Motor neuron (in vitro differentiated cells): ENCODE measurements around the gene B3GNT3. TPM values are rescaled to one million over a fixed set of nuclear protein-coding genes. Genes with fewer than 3 reads are reported as not detected.
"Not testable (repeated sequence)": the region's sequence is repeated elsewhere in the genome, so short reads cannot be mapped to it uniquely, and the experiment has no call there.

ENCODE experiments used
- ATAC-seq, 8 experiments: fragments of 200-7000 bp; cut with Tn5 transposase; replicated peaks in 6 of 8; 2 replicates each; pipeline ENCODE4 v1.8.0; 2021; ENCODE audit warnings: mild to moderate bottlenecking in 8 of 8, moderate library complexity in 8 of 8
- H3K27ac ChIP-seq, 2 donors: fragments of 250-450 bp; sonication (Bioruptor Pico); 2 replicates each; pipeline ENCODE4 v1.9.0; 2021; ENCODE audit warnings: antibody characterized with exemption in 2 of 2, mild to moderate bottlenecking in 2 of 2, moderate library complexity in 1 of 2
- H3K4me1 ChIP-seq, 2 donors: fragments of 250-450 bp; sonication (Bioruptor Pico); replicated peaks in 1 of 2; 2 replicates each; pipeline ENCODE4 v1.6.1; 2021; ENCODE audit warnings: antibody characterized with exemption in 2 of 2, mild to moderate bottlenecking in 2 of 2, moderate library complexity in 1 of 2
- H3K4me3 ChIP-seq, 5 donors: fragments of 250-450 bp; sonication (Bioruptor Pico); 2 replicates each; pipeline ENCODE4 v1.9.0; 2021; ENCODE audit warnings: antibody characterized with exemption in 5 of 5, mild to moderate bottlenecking in 5 of 5, moderate library complexity in 4 of 5
- whole genome bisulfite sequencing, 10 experiments: fragments of 450-650 bp; shearing (Covaris generic); methylation state at CpG; one replicate each; pipeline ENCODE4 v1.0.0; 2022; 5-methylcytosine and 5-hydroxymethylcytosine counted together
- in situ Hi-C, 9 experiments: fragments of 400-800 bp; cut with MboI; loops; one replicate each; pipeline ENCODE4 v1.15.0; 2021; ENCODE audit warnings: low sequenced_read_pairs in 9 of 9, low pct_unique_long_range_greater_than_20kb in 2 of 9; ENCODE audit not compliant: unreplicated experiment in 9 of 9
- total RNA-seq, 8 experiments: library from RNA; unstranded; fragments of 300-600 nt; gene quantifications; 2 replicates each; pipeline versions ENCODE4 v1.2.3 to v1.2.4, GENCODE V29; 2022

The B3GNT3 gene
- total RNA-seq, 8 experiments from 2014 or later = 0.09 to 2.7 (median 1.2) TPM; not detected in 2

DNA sequence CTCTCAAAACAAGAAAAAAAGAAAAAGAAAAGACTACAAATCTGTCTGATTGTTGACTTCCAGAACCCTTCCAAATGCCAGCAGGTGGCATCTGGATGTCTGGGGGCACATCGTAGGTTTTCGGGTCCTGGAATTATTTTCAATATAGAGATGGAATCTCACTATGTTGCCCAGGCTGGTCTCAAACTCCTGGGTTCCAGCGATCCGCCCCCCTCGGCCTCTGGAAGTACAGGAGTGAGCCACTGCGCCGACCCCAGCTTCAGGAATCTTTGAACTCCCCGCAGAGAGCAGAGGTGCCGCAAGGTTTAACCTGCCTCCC, 567 bp upstream of the B3GNT3 start:
- WGBS, 10 experiments = 27 to 87% (median 53%) methylated on average over 2 to 6 of the region's 9 CpGs; no CpG with 5 or more reads in 5 of the 10 experiments
- H3K4me1 ChIP-seq = peaks cover 0 to 3% of the 10 kb centered on the region in 2 donors
- ATAC-seq = no peak
- no peak overlapping the region for H3K4me3 ChIP-seq
- in situ Hi-C loops = no loop called here
- H3K27ac ChIP-seq = no peak overlapping the region

DNA sequence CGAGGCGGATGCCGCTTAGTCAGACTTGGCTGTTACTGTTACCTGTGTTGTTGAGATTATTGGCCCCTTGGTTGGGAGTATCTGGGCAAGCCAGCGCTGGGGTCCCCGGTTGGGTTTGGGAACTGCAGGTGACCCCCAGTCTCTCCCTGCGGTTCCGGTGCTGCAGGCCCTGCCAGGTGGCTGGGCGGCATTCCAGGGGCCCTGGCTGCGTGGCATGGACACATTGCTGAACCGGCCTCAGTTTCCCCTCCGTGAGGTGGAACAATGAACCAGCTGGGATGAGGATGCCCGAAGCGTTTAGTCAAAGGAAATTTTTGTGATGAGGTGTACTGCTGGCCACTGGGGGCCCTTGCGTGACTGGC, 538 bp downstream of the B3GNT3 start:
- no peak overlapping the region for H3K4me3 ChIP-seq
- WGBS, 10 experiments = 15 to 100% (median 62%) methylated on average over 1 to 5 of the region's 14 CpGs; no CpG with 5 or more reads in 5 of the 10 experiments
- peaks cover 0 to 3% of the 10 kb centered on the region in 2 donors for H3K4me1 ChIP-seq
- no peak overlapping the region for H3K27ac ChIP-seq
- no peak for ATAC-seq
- in situ Hi-C loops = no loop called here

DNA sequence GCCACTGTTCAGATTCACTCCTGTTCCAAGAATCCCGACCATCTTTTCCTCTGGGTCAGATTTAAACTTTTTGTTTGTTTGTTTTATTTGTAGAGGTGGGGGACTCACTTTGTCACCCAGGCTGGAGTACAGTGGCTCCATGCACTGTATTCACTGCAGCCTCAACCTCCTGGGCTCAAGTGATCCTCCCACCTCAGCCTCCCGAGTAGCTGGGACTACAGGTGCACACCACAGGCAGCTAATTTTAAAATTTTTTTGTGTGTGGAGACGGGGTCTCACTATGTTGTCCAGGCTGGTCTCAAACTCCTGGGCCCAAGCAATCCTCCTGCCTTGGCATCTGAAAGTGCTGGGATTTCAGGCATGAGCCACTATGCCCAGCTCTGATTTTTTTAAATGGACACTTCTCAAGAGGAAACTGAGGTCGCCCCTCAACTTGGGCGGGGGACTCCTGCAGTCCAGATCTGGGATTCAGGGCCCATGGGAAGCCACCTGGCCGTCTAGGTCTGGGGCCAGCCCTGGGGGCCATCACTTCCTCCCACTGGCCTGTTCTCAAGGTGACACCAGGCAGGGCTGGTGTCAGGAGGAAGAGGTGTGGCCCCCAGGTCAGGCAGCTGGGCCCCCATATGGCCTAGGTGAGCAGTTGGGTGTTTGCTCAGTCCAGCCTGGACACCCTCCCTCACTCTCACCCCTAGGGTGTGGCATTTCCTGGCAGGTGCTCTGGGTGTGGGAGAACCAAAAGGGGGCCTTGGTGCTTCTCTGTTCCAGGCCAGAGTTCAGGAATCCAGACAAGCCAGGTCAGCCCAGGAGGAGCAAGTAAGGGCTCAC, 1.3 kb downstream of the B3GNT3 start:
- peaks cover 0 to 3% of the 10 kb centered on the region in 2 donors for H3K4me1 ChIP-seq
- 27 to 58% (median 50%) methylated on average over 2 to 4 of the region's 6 CpGs; no CpG with 5 or more reads in 6 of the 10 experiments for WGBS, 10 experiments
- ATAC-seq = no peak
- in situ Hi-C loops = no loop called here
- no peak overlapping the region for H3K27ac ChIP-seq
- no peak overlapping the region for H3K4me3 ChIP-seq

DNA sequence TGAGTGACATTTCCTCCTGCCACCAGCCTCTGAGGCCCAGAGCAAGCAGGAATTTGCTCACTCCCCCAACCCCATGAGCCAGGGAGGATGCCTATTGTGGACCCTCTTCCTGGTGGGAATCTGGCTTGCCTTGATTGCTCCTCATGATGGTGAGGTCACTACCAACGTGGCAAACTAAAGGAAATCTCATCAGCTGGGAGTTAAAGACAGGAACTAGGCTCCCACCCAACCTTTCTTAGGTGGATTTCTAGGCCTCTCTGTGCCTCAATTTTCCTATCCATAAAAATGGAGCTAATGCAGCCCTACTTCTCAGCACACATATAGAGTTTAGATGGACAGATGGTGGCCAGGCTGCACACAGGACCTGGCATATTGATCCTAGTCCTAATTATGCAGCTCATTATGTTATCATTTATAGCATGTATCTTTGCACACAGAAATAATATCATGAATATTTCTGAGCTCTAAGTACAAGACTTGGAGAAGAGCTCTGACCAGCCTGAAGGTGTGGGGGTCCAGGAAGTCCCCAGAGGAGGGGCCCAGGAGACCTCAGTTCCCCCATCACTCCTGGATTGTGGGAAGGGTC, 2.0 kb downstream of the B3GNT3 start:
- in situ Hi-C loops = no loop called here
- 29 to 60% (median 38%) methylated on average over 1 of the region's 1 CpG; no CpG with 5 or more reads in 5 of the 10 experiments for WGBS, 10 experiments
- H3K4me3 ChIP-seq = no peak overlapping the region
- no peak for ATAC-seq
- H3K27ac ChIP-seq = no peak overlapping the region
- peaks cover 0 to 2% of the 10 kb centered on the region in 2 donors for H3K4me1 ChIP-seq

DNA sequence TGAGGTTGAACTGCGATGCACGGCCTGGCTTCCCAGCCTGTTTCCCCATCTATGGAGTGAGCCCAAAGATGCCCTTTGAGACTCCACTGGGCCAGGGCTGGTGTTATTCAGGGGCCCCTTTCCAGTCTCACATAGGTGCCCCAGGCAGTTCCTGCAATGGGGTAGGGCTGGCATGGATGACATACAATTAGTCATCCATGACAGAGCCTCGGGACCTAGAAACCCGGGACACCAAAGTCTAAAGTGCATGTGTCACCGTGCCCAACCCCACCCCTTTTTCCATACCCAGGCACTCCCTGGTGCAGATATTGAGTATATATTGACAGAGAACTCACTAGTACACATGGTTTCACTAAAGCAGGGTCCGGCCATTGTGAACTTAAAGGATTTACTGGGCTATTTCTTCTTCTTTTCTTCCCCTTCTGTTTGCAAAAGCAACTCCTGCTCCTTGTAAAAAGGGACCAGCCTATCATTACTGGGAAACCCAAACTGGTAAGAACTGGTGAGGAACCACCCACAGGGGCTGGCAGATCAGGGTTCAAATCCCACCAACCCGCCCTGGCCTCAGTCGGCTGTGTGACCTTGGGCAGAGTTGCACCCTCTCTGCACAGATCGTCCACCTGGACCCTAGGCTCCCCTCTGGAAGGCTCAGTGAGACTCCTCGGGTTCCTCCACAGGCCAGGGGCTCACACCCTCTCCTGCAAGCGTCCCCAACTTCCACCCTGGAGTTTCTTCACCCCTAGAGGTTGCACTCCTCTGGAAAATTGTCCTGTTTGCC, 2.7 kb downstream of the B3GNT3 start:
- H3K4me1 ChIP-seq = no peaks in the 10 kb centered on the region
- no peak overlapping the region for H3K4me3 ChIP-seq
- WGBS, 10 experiments = 30 to 80% (median 56%) methylated on average over 1 to 9 of the region's 11 CpGs; no CpG with 5 or more reads in 4 of the 10 experiments
- in situ Hi-C loops = no loop called here
- ATAC-seq = peak in 4 of 8 experiments; percentile 34 to 79 (median 70)
- no peak overlapping the region for H3K27ac ChIP-seq

DNA sequence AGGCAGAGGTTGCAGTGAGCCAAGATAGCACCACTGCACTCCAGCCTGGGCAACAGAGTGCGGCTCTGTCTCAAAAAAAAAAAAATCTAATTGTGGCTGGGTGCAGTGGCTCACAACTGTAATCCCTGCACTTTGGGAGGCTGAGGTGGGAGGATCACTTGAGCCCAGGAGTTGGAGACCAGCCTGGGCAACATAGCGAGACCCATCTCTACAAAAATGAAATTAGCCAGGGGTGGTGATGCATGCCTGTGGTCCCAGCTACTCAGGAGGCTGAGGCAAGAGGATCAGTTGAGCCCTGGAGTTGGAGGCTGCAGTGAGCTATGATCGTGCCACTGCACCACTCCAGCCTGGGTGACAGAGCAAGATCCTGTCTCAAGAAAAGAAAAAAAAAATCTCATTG, 3.7 kb downstream of the B3GNT3 start:
- ATAC-seq, H3K4me1 ChIP-seq, in situ Hi-C loops, H3K27ac ChIP-seq, H3K4me3 ChIP-seq: not testable (repeated sequence)
- 60 to 94% (median 71%) methylated on average over 1 to 3 of the region's 3 CpGs; no CpG with 5 or more reads in 5 of the 10 experiments for WGBS, 10 experiments

DNA sequence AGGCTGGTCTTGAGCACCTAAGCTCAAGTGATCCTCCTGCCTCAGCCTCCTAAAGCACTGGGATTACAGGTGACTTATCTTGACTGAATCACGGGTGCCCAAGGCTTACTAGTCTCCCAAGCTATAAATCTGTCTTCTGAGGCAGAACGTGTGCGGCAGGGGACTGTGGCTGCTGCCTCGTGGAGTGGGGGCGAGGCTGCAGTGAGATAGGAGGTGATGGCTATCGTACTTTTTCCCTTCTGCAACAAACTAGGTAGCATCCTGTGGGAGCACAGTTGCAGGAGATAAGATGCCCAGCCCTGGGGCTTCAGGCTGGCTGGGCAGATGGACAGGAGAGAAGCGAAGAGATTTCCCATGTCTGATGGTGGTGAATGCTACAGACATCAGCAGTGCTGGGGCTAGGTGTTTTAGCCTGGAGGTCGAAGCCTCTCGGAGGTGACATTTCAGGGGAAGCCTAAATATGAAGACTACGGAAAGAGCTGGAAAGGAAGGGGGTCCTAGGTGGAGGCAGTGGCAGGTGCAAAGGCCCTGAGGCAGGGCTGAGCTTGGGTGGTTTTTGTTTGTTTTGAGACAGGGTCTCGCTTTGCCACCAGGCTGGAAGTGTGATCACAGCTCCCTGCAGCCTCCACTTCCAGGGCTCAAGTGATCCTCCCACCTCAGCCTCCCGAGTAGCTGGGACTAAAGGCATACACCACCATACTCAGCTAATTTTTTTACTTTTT, 7.4 kb downstream of the B3GNT3 start:
- WGBS, 10 experiments = 38 to 90% (median 64%) methylated on average over 2 to 8 of the region's 12 CpGs; no CpG with 5 or more reads in 2 of the 10 experiments
- no peaks in the 10 kb centered on the region for H3K4me1 ChIP-seq
- H3K27ac ChIP-seq = no peak overlapping the region
- in situ Hi-C loops = no loop called here
- no peak overlapping the region for H3K4me3 ChIP-seq
- no peak for ATAC-seq

DNA sequence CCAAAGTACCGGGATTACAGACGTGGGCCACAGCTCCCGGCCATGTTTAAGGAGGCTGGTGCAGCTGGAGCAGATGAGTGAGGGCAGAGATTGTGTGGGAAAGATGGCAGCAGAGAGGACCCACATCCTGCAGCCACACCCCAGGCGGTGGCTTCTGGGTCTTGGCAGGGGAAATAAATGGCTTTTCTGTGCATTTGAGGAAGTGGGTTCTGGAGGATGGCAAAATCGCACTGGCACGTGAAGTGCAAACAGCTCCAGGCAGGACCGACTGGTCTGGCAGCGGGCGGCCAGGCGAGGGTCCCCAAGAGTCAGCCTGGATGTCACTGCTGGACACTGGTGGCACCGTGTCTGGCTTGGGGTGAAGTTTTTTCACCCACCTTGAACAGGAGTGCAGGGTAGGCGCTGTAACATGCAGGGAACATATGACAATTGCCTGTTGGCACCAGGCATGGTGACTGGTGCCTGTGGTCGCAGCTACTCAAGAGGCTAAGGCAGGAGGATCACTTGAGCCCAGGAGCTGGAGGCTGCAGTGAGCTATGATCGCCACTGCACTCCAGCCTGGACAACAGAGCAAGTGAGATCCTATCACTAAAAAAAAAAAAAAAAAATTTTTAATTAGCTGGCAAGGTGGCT, 8.4 kb downstream of the B3GNT3 start:
- H3K4me3 ChIP-seq = no peak overlapping the region
- no peak for ATAC-seq
- no peaks in the 10 kb centered on the region for H3K4me1 ChIP-seq
- in situ Hi-C loops = no loop called here
- H3K27ac ChIP-seq = no peak overlapping the region
- WGBS, 10 experiments = 33 to 100% (median 76%) methylated on average over 1 to 8 of the region's 14 CpGs; no CpG with 5 or more reads in 6 of the 10 experiments

DNA sequence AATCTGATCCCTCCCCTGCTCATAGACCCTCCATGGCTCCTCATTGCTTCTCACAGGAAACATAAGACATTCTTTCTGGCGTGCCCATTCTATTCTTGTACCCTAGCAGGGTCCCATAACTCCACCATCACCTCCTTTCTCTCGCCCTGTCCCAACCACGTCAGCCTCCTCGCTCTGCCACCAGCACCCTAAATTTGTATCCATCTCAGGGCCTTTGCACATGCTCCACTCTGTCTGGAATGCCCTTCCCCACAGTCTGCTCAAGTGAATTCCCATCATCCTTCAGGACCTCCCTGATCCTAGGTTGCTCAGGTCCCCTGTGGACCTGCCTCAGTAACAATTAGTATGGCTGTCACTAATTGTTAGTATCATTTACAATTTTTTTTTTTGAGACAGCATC, 10.5 kb downstream of the B3GNT3 start:
- Histone ChIP-seq H3K4me3 (no peak overlapping the region), H3K4me1 (no peaks in the 10 kb centered on the region), H3K27ac (no peak overlapping the region)
- in situ Hi-C loops = no loop called here
- no peak for ATAC-seq
- WGBS, 10 experiments = 65 to 100% (median 80%) methylated on average over 1 to 4 of the region's 4 CpGs; no CpG with 5 or more reads in 3 of the 10 experiments

DNA sequence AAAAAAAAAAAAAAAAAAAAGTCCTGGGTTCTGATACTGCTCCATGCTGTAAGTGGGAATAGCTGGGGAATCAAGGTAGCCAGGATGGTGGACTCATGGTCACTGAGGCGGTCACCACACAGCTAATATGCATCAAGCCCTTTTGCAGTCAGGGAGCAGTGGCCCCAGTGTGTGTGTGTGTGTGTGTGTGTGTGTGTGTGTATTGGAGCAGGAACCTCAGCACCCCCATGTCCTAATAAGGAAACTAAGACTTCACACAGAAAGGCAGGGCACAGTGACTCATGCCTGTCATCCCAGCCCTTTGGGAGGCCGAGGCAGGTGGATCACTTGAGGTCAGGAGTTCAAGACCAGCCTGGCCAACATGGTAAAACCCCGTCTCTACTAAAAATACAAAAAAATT, 12.0 kb downstream of the B3GNT3 start:
- no peak for ATAC-seq
- in situ Hi-C loops = no loop called here
- Histone ChIP-seq H3K4me1 (no peaks in the 10 kb centered on the region), H3K27ac (no peak overlapping the region), H3K4me3 (no peak overlapping the region)
- 20 to 83% (median 71%) methylated on average over 1 to 2 of the region's 3 CpGs; no CpG with 5 or more reads in 6 of the 10 experiments for WGBS, 10 experiments

DNA sequence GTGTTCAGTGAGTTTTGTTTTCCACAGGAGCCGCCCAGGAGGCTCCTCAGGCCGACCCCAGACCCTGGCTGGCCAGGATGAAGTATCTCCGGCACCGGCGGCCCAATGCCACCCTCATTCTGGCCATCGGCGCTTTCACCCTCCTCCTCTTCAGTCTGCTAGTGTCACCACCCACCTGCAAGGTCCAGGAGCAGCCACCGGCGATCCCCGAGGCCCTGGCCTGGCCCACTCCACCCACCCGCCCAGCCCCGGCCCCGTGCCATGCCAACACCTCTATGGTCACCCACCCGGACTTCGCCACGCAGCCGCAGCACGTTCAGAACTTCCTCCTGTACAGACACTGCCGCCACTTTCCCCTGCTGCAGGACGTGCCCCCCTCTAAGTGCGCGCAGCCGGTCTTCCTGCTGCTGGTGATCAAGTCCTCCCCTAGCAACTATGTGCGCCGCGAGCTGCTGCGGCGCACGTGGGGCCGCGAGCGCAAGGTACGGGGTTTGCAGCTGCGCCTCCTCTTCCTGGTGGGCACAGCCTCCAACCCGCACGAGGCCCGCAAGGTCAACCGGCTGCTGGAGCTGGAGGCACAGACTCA, 12.9 kb downstream of the B3GNT3 start:
- ATAC-seq = no peak
- Histone ChIP-seq H3K27ac (no peak overlapping the region), H3K4me1 (no peaks in the 10 kb centered on the region), H3K4me3 (no peak overlapping the region)
- 63 to 80% (median 80%) methylated on average over 1 to 5 of the region's 38 CpGs; no CpG with 5 or more reads in 7 of the 10 experiments for WGBS, 10 experiments
- in situ Hi-C loops = no loop called here

DNA sequence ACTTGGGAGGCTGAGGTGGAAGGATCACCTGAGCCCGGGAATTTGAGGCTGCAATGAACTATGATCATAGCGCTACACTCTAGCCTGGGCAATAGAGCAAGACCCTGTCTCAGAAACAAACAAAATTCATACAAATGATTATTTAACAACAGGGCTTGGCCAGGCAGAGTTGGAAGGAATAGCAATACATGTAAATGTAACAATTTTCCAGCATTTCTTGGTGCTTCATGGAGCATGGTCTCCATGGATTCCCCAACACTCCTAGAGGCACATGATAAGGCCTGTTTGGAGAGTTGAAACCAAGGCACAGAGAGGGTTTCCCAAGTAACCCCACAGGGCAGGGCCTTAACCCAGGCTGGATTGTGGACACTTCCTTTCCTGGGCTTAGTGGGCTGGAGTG, 16.2 kb downstream of the B3GNT3 start:
- in situ Hi-C loops = no loop called here
- H3K27ac ChIP-seq = no peak overlapping the region
- no peak for ATAC-seq
- no peaks in the 10 kb centered on the region for H3K4me1 ChIP-seq
- 50 to 100% (median 98%) methylated on average over 1 to 2 of the region's 2 CpGs; no CpG with 5 or more reads in 6 of the 10 experiments for WGBS, 10 experiments
- no peak overlapping the region for H3K4me3 ChIP-seq
